PFSK-1 (cell line): ENCODE measurements around the gene CTU1.

ENCODE experiments used
- FOXP2 ChIP-seq: optimal IDR thresholded peaks from 2 replicates; pipeline ENCODE3; 2011; ENCODE audit warnings: borderline replicate concordance, control low read depth, inconsistent platforms; ENCODE audit not compliant: insufficient read depth; ENCODE audit errors: extremely low read length, extremely low read depth
- POLR2AphosphoS5 ChIP-seq: IDR thresholded peaks from 2 replicates; pipeline ENCODE4 v1.6.1; 2012; ENCODE audit warnings: low read depth, mild to moderate bottlenecking, control low read depth, low read length, moderate library complexity
- SIN3A ChIP-seq: IDR thresholded peaks from 2 replicates; pipeline ENCODE4 v1.6.1; 2012; ENCODE audit warnings: mild to moderate bottlenecking, low read length, moderate library complexity, borderline replicate concordance; ENCODE audit not compliant: insufficient read depth
- TAF1 ChIP-seq: IDR thresholded peaks from 2 replicates; pipeline ENCODE4 v1.6.1; 2012; ENCODE audit warnings: low read length, control low read depth, borderline replicate concordance; ENCODE audit not compliant: insufficient read depth
- TF ChIP-seq, protein P1 (sequence below), 2 experiments: IDR thresholded peaks; 2 replicates each; pipeline versions ENCODE4 v1.6.1 to v1.8.0; 2011 to 2012; ENCODE audit warnings: low read depth in 2 of 2, low read length in 2 of 2, control low read depth in 1 of 2, inconsistent platforms in 1 of 2, mild to moderate bottlenecking in 1 of 2, moderate library complexity in 1 of 2; ENCODE audit not compliant: insufficient read depth in 1 of 2

DNA sequence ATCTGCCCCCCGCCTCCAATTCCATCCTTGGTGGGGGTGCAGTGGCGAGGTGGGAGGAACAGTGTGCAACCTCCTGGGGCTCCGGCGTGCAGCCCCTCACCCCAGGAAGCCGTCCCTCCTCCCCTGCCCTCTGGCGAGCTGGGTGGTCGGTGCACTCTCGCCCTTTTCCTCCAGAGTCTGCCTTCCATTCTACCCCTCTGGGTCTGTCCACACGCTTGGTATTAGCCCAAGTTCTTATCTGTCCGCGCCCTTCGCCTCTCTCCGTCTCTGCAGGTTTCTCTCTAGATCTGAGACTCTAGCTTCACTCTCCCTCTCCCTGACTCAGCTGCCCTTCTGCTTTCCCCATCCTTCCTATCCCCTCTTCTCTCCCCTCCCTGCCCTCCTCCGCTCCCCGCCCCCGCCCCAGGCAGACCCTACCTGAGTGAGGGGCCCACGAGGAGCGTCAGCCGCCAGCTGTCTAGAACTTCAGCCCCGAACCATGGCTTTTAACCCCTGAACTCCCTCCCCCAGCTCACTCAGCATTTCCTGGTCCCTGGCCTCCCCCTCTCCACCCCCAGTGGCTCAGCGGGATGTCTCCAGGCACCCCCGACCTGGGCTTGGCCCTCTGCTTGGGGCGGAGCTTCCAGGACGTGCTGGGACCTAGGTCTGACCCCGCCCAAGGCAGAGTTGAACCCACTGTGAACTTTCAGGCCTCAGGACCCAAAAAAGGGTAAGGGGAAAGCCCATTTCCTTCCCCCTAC lies 42.8 kb downstream of the CTU1 start:
- TF ChIP-seq SIN3A (no peak), POLR2AphosphoS5 (no peak), TAF1 (no peak), FOXP2 (no peak)
- TF ChIP-seq, protein P1, sequence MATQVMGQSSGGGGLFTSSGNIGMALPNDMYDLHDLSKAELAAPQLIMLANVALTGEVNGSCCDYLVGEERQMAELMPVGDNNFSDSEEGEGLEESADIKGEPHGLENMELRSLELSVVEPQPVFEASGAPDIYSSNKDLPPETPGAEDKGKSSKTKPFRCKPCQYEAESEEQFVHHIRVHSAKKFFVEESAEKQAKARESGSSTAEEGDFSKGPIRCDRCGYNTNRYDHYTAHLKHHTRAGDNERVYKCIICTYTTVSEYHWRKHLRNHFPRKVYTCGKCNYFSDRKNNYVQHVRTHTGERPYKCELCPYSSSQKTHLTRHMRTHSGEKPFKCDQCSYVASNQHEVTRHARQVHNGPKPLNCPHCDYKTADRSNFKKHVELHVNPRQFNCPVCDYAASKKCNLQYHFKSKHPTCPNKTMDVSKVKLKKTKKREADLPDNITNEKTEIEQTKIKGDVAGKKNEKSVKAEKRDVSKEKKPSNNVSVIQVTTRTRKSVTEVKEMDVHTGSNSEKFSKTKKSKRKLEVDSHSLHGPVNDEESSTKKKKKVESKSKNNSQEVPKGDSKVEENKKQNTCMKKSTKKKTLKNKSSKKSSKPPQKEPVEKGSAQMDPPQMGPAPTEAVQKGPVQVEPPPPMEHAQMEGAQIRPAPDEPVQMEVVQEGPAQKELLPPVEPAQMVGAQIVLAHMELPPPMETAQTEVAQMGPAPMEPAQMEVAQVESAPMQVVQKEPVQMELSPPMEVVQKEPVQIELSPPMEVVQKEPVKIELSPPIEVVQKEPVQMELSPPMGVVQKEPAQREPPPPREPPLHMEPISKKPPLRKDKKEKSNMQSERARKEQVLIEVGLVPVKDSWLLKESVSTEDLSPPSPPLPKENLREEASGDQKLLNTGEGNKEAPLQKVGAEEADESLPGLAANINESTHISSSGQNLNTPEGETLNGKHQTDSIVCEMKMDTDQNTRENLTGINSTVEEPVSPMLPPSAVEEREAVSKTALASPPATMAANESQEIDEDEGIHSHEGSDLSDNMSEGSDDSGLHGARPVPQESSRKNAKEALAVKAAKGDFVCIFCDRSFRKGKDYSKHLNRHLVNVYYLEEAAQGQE (IDR thresholded peaks at IDR 0.05; ENCODE audit: insufficient read depth in 1 of 2, low read depth in 2 of 2, low read length in 2 of 2), result no peak
